Transverse colon (tissue), 4 donors: ENCODE results near the gene HTT. TPM values are rescaled to one million over a fixed set of nuclear protein-coding genes. Genes with fewer than 3 reads are reported as not detected.

ENCODE experiments used
- DNase-seq: peaks from one replicate; pipeline ENCODE4 v3.0.0-alpha.2; 2019
- H3K27ac ChIP-seq, 4 donors: fragments of 200-600 bp; sonication (generic); 2 replicates each; pipeline ENCODE4 v1.5.1; 2016 to 2018; ENCODE audit warnings: inconsistent platforms in 4 of 4
- H3K27me3 ChIP-seq: fragments of 200-600 bp; sonication (generic); 2 replicates; pipeline ENCODE4 v1.5.1; 2017; ENCODE audit warnings: inconsistent platforms
- H3K36me3 ChIP-seq, 4 donors: fragments of 200-600 bp; sonication (generic); 2 replicates each; pipeline ENCODE4 v1.5.1; 2017 to 2019; ENCODE audit warnings: inconsistent platforms in 4 of 4
- H3K4me1 ChIP-seq, 4 donors: fragments of 200-600 bp; sonication (generic); 2 replicates each; pipeline ENCODE4 v1.5.1; 2017 to 2020; ENCODE audit warnings: inconsistent platforms in 4 of 4
- H3K4me3 ChIP-seq, 4 donors: fragments of 200-600 bp; sonication (generic); 1 replicate in 1 of 4; 2 replicates in 3 of 4; pipeline versions ENCODE4 v1.5.1 to v1.6.1; 2017 to 2019; ENCODE audit warnings: inconsistent platforms in 4 of 4
- H3K9me3 ChIP-seq, 2 donors: fragments of 200-600 bp; sonication (generic); 2 replicates each; pipeline ENCODE4 v1.5.1; 2017 to 2019; ENCODE audit warnings: inconsistent platforms in 2 of 2
- CTCF ChIP-seq, 5 experiments: fragments of 200-600 bp in 3 of 5; fragments of 450-650 bp in 2 of 5; sonication (generic) in 3 of 5; IDR thresholded peaks; 1 replicate in 2 of 5; 2 replicates in 3 of 5; pipeline ENCODE4 v1.5.1; 2016 to 2017; ENCODE audit warnings: antibody characterized with exemption in 5 of 5, inconsistent platforms in 3 of 5, mild to moderate bottlenecking in 2 of 5, moderate library complexity in 1 of 5
- EP300 ChIP-seq: sonication (generic); formaldehyde crosslinking; IDR thresholded peaks from one replicate; pipeline ENCODE4 v1.6.1; 2017; ENCODE audit warnings: antibody characterized with exemption, low read depth
- POLR2A ChIP-seq: fragments of 450-650 bp; IDR thresholded peaks from one replicate; pipeline ENCODE4 v1.6.1; 2016; ENCODE audit warnings: antibody characterized with exemption, mild to moderate bottlenecking, moderate library complexity
- POLR2AphosphoS5 ChIP-seq, 3 donors: sonication (generic); formaldehyde crosslinking; IDR thresholded peaks; one replicate each; pipeline ENCODE4 v1.6.1; 2016; ENCODE audit warnings: antibody characterized with exemption in 3 of 3
- WGBS, 2 donors: methylation state at CpG; one replicate each; pipeline ENCODE4 v1.1.5; 2018; ENCODE audit warnings: low coverage in 1 of 2; 5-methylcytosine and 5-hydroxymethylcytosine counted together
- in situ Hi-C, 4 donors: fragments of 200-750 bp; cut with MboI; loops; one replicate each; pipeline versions ENCODE4 v1.15.0 to v1.15.1; 2017; ENCODE audit warnings: low sequenced_read_pairs in 3 of 4, low pct_ligation_motif_present in 1 of 4, low pct_unique_long_range_greater_than_20kb in 1 of 4
- intact Hi-C: fragments of 100-400 bp; cut with DNase I; formaldehyde crosslinking; loops from one replicate; pipeline ENCODE4 v1.15.1; 2023; ENCODE audit warnings: low total_unique reads
- total RNA-seq, 4 donors: library from RNA; depleted of rRNA; stranded (reverse); fragments of >200 nt; gene quantifications; one replicate each; pipeline ENCODE4 v1.1.0, GENCODE V29; 2016

Gene HTT
- total RNA-seq, 4 donors from 2014 or later, result 40.0 to 111 (median 79.4) TPM

GRCh38 chr4:3070709-3071500 is 3.6 kb upstream of the HTT start:
- 74 to 100% methylated on average over 1 to 3 of the region's 3 CpGs for WGBS, 2 donors
- in situ Hi-C loops (no loop called here), intact Hi-C loops (no loop called here)

GRCh38 chr4:3071811-3072210 is 2.7 kb upstream of the HTT start:
- no peak for TF ChIP-seq EP300
- Histone ChIP-seq H3K27me3 (no peaks in the 10 kb centered on the region), H3K9me3 (no peaks in the 10 kb centered on the region), H3K4me1 (peaks cover 9 to 19% (median 18%) of the 10 kb centered on the region in 4 donors), H3K27ac (no peak overlapping the region), H3K36me3 (no peaks in the 10 kb centered on the region), H3K4me3 (no peak overlapping the region)
- WGBS, 2 donors, result 77% methylated on average over 7 of the region's 7 CpGs; no CpG with 5 or more reads in 1 of the 2 donors
- DNase-seq, result no peak
- in situ Hi-C loops, result no loop called here
- intact Hi-C loops, result no loop called here

More at GRCh38 chr4:3070709-3071500, 3.6 kb upstream of the HTT start:
- Histone ChIP-seq H3K27ac (no peak overlapping the region), H3K4me1 (peaks cover under 1 to 11% (median 9%) of the 10 kb centered on the region in 4 donors), H3K27me3 (no peaks in the 10 kb centered on the region), H3K9me3 (no peaks in the 10 kb centered on the region), H3K36me3 (no peaks in the 10 kb centered on the region), H3K4me3 (no peak overlapping the region)
- no peak for DNase-seq
- TF ChIP-seq POLR2AphosphoS5 (IDR thresholded peaks at IDR 0.05), result no peak
- no peak for TF ChIP-seq POLR2A
- no peak for TF ChIP-seq EP300
- no peak for TF ChIP-seq CTCF (IDR thresholded peaks at IDR 0.05)

GRCh38 chr4:3073158-3074077 is 1.1 kb upstream of the HTT start:
- intact Hi-C loops (no loop called here), in situ Hi-C loops (no loop called here)
- 12% methylated on average over 37 of the region's 54 CpGs; no CpG with 5 or more reads in 1 of the 2 donors for WGBS, 2 donors
- TF ChIP-seq EP300, result no peak
- peak; percentile 29 for TF ChIP-seq POLR2A
- TF ChIP-seq CTCF (IDR thresholded peaks at IDR 0.05), result no peak
- peak in 2 of 3 donors; percentile 46 to 70 for TF ChIP-seq POLR2AphosphoS5 (IDR thresholded peaks at IDR 0.05)
- Histone ChIP-seq H3K36me3 (no peaks in the 10 kb centered on the region), H3K27ac (peak overlapping the region; percentile 54 to 98 (median 86)), H3K4me1 (peaks cover 9 to 25% (median 21%) of the 10 kb centered on the region in 4 donors), H3K27me3 (no peaks in the 10 kb centered on the region), H3K4me3 (peak overlapping the region; percentile 67 to 83 (median 72)), H3K9me3 (no peaks in the 10 kb centered on the region)
- no peak for DNase-seq

- DNase-seq, result peak; percentile 64
- intact Hi-C loops, result no loop called here
- H3K27ac ChIP-seq, result peak overlapping the region; percentile 90 to 98 (median 96)
- peak overlapping the region; percentile 74 to 96 (median 88) for H3K4me3 ChIP-seq
- peaks cover 9 to 25% (median 21%) of the 10 kb centered on the region in 4 donors for H3K4me1 ChIP-seq
- in situ Hi-C loops, result no loop called here
- TF ChIP-seq EP300, result no peak
- TF ChIP-seq POLR2A, result peak; percentile 50
- TF ChIP-seq CTCF (IDR thresholded peaks at IDR 0.05), result no peak
- peak in 2 of 3 donors; percentile 62 to 70 for TF ChIP-seq POLR2AphosphoS5 (IDR thresholded peaks at IDR 0.05)
- H3K9me3 ChIP-seq, result no peaks in the 10 kb centered on the region
- no peaks in the 10 kb centered on the region for H3K36me3 ChIP-seq
- H3K27me3 ChIP-seq, result no peaks in the 10 kb centered on the region
- 0% methylated on average over 1 to 33 of the region's 60 CpGs for WGBS, 2 donors
Observed at GRCh38 chr4:3074846-3075651, 568 bp downstream of the HTT start.
